HG03565 (cell line): ENCODE measurements around the gene CYYR1.
A peak's percentile ranks its signal among the peaks of the same experiment; 100 is the strongest.
"Not testable (repeated sequence)": the region's sequence is repeated elsewhere in the genome, so short reads cannot be mapped to it uniquely, and the experiment has no call there.

Experiments used
- ATAC-seq: cut with Tn5 transposase; IDR thresholded peaks from one replicate; pipeline ENCODE4 v1.9.1; 2021; ENCODE audit warnings: mild to moderate bottlenecking, moderate library complexity; ENCODE audit not compliant: unreplicated experiment

CYYR1 gene

DNA sequence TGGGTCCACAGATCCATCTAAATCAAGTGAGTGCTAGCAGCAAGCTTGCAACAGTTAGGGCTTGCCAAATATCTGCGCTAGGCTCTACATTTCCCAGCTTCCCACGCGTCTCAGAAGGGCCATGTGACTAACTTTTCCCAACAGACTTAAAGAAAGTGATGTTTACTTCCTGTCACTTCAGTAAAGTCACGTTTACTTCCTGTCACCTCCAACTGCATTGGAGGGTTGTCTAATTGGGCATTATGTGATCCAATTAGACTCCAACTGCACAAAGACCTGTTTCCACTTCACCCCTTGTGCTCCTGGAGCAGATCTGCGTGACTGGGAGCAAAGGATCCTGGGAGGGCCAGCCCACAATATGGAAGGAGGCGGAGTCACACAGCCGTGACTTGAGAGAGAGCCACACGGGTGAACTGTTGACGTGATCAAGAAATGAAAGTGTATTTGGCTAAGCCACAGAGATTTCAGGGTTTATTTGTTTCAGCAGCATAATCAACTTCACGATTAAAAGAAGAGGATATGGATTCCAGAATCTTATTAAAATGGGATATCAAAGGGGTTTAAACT lies 77.7 kb downstream of the CYYR1 start:
- ATAC-seq: no peak

DNA sequence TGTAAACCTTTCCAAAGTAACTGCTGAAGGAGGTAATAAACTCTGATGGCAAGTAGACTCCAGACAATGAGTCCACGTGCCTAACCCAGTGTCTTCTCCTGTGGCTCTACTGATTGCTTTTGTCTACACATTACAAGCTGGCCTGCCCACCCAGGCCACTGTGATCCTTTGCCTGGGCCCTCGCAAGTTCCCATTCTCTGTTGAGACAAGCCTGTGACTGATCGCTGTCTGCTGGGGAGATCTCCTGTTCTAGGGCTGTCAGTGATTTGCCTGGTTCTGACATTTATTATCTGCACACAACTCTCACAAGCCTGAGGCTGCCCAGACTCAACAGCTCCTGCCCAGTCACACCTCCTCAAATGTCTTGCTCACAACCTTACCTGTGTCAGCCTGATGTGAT lies 81.4 kb downstream of the CYYR1 start:
- no peak for ATAC-seq

DNA sequence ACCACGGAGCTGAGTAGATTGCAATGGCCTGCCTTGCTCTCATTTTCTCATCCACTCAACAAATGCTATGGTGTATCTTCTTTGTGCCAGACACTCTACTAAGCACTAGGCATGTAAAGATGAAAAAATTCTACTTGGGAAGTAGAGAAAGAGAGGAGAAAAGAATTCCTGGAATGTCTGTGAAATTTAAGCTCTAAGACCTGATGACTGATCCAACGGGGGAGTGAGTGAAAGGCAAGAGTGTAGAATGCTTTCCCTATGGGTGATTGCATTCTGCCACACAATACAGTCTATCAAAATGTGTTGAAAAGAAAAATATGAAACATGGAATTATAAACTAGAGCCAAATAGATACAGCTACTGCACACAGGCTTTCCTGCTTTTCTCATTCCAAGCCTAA lies 82.3 kb downstream of the CYYR1 start:
- no peak for ATAC-seq

DNA sequence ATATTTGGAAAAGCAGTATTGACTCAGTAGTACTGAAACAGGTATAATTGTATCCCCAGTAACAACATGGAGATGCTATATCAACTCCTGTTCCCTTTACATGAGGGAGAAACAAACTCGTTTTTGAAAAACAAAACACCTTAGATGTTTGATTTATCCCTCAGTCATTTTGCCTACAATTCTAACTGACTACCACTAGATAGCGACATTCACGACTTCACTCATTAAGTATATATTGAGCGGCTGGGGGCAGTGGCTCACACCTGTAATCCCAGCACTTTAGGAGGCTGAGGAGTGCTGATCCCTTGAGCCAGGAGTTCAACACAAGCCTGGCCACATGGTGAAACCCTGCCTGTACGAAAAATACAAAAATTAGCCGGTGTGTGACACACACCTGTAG lies 83.3 kb downstream of the CYYR1 start:
- ATAC-seq: no peak

DNA sequence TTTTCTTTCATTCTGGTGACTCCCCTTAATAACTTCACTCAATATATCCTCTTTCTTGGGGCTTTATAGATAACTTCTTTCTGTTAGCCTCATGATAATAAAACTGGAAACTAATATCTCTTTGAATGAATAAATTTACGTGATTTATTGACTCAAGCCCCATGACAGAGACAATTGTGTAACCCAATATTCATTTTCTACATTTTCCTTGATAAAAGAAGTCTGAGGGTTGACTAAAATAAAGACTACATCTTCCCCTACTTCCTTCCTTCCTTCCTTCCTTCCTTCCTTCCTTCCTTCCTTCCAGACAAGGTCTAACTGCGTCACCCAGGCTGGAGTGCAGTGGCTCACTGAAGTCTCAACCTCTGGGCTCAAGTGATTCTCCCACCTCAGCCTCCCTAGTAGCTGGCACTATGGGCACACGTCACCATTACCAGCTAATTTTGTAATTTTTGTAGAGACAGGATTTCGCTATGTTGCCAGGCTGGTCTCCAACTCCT lies 85.1 kb downstream of the CYYR1 start:
- ATAC-seq: no peak

DNA sequence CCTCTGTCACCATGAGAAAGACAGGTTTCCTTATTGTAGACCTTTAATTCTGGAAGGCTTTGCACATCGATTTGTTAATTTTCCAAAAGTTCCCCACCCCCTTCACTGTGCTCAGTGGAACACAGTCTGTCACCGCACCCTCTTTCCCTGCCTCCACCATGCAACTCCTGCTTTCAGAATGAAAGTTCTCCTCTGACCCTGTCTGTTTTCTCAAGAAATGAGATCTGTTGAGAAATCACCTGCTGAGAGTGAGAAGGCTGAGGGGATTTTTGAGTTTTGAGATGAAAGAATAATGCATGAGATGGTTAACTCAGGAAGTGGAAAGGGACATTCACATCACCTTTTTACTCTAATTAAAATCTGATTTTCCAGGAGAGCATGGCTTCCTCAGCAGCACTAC lies 99.6 kb downstream of the CYYR1 start:
- ATAC-seq: peak; percentile 51

DNA sequence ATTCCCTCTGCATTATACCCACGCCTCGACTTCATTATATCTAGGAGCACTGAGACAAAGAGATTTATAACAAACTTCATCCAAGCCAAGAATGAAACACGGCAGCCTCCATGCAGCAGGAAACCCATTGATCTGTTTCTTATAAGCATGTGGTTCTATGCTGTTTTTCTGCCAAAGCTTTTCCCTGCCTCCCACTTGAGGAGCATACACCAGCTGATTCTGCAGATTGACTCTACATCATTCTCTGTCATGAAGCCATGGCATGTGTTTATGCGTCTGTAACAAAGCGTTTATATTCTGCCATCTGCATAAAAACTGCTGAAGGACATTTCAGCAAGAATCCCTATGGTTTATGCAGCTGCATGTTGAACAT lies 102.0 kb downstream of the CYYR1 start:
- ATAC-seq: no peak

DNA sequence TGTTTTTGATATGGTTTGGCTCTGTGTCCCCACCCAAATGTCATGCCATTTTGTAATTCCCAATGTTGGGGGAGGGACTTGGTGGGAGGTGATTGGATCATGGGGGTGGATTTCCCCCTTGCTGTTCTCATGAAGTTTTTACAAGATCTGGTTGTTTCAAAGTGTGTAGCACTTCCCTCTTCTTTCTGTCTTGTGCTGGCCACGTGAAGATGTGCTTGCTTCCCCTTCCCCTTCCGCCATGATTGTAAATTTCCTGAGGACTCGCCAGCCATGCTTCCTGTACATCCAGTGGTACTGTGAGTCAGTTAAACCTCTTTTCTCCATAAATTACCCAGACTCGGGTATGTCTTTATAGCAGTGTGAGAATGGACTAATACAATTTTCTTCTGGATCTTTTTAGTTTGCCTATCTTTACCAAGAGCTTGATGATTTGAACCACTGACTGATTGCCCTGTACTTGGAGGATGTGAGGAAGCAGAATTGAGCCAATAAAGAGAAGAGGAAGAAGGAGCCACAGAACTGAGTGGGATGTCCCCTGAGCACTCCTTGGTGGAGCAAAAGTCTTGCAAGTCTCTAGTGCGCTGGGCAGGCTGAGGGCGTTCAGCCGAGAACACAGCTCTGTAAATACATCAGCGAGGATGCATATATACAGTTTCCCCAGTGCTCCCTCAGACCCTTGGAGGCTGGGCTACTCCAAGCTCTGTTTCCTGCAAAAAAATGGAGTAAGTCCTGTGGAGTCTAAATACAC lies 102.6 kb downstream of the CYYR1 start:
- no peak for ATAC-seq

DNA sequence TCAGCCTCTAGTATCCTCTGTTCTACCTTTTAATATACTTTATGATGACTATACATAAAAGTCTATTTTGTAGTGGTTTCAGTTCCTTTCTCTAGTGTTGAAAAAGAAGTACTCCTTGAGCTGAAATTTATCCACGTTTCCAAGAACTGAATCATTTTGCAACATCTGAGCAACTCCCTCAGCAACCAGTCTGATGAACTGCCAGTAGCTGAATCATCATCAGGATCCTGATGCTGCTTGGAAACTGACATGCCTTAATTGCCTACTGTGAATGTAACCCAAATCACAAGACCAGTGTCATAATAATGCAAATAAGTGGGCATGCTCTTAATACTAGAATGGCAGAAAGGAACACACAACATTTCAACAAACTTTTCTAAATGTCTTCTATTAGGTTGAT lies 103.3 kb downstream of the CYYR1 start:
- ATAC-seq: no peak

DNA sequence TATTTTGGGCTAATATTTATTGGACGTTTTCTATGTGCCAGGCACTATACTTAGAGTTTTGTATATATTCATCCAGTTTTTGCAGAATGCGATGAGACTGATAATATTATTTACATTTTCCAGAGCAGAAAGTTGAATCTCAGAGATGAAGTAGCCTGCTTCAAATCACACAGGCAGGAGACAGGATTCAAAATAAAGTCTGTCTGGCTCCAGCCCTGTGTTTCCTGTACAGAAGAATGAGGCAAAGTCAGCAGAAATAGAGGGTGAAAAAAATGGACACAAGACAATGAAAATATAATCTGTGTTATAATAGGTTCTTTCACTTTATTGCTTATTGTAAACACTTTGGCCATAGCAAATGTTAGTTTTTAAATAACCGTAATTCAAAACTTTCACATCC lies 107.2 kb downstream of the CYYR1 start:
- ATAC-seq: no peak

DNA sequence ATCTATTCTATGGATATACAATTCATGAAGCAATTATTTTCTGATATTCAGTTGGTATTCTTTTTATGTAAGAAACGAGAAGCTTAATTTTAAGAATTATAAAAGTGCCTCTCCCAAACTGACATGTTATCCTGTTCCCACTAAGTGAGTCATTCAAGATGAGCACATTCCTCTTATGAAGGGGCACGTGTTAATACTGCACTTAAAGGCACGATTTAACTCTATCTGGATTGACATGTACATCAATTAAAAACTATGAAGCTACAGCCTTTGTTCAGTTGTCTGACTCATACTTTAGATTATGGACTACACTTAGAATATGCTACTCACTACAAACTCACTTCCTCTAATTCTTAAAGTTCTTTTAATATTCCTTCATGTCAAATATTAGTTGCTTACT lies 111.6 kb downstream of the CYYR1 start:
- ATAC-seq: no peak

DNA sequence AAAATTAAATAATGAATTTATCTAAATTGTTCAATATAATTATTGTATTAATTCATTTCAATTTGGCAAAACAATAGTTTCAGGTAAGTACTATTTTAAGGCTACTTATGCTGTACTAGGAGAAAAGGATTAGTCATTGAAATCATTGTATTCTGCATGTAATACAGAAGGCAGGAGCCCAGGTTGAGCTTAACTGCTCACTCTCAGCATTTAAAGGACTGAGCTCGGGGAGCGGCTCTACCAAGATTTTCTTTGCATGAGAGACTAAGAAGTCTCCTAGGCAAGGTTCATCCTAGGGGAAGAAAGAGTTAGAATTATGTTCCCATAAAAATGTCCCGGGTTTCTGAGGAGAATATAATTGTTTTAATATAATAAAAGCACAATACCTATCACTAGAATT lies 112.5 kb downstream of the CYYR1 start:
- no peak for ATAC-seq

DNA sequence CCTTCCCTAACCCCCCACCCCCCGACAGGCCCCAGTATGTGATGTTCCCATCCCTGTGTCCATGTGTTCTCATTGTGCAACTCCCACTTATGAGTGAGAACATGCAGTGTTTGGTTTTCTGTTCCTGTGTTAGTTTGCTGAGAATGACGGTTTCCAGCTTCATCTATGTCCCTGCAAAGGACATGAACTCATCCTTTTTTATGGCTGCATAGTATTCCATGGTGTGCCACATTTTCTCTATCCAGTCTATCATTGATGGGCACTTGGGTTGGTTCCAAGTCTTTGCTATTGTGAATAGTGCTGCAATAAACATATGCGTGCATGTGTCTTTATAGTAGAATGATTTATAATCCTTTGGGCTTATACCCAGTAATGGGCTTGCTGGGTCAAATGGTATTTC lies 114.2 kb downstream of the CYYR1 start:
- ATAC-seq: not testable (repeated sequence)

DNA sequence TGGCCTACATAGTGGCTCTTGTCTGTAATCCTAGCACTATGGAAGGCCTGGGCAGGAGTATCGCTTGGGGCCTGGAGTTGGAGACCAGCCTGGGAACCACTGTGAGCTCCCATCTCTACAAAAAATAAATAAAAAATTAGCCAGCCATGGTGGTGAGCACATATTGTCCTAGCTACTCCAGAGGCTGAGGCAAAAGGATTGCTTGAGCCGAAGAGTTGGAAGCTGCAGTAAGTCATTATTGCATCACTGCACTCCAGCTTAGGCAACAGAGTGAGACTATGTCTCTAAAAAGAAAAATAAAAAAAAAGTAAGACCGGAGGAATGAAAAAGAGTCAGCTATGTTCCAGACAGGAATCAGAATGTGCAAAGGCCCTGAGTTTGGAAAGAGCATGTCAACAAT lies 115.3 kb downstream of the CYYR1 start:
- ATAC-seq: no peak

DNA sequence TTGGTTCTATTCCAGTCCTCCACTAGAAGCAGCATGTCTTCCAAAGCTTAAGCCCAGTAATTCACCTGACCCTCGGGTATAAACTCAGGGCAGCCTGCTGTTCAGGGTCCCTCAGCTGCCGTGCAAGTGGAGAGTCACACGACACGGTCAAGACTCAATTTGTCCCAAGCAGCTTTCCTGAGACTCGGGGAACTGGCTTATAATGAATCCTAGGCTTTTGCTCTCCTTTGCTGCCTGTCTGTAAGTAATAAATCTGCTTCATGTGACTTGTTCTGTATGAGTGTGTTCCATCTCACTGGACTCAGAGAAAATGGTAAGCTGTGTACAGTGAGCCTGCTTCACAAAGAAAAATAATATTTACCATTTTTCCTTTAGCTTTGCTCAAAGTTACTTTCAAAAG lies 119.8 kb downstream of the CYYR1 start:
- no peak for ATAC-seq

DNA sequence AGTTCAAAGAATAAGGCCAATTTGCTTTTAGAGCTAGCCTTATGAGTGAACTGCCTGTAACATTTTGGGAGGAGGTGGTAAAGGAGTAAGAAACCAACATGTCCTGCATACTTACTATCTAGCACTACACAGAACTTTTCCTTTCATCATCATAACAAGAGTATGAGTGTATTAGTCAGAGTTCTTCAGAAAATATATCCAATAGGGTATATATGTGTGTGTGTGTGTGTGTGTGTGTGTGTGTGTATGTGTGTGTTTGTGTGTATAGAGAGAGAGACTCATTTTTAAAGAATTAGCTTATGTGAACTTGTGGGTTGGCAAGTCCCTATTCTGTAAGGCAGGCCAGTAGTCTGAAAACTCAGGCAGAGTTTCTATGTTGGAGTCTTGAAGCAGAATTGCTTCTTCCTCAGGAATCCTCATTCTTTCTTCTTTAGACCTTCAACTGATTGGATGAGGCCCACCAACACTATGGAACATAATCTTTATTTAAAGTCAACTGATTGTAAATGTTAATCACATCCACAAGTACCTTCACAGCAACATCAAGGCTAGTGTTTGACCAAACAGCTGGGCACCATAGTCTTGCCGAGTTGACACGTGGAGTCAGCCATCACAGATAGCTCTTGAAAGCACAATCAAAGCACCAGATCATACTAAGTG lies 121.9 kb downstream of the CYYR1 start:
- ATAC-seq: no peak

DNA sequence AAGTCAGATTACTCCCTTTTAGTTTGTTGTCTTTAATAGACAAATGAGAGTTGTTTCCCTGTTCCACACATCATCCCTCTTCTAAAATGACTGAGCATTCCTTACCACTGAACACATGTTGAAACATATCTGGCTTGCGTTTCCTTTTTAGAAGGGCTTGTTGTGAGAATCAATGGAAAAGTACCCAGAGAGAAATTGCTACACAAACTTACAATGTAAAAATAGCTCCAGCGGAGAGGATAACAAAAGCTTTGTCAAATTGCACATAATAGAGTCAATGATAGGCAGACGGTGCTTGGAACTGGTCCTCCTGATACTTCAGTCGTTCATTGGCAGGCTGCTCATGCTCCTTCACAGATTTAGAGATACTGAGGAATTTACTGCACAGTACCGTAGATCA lies 123.9 kb downstream of the CYYR1 start:
- no peak for ATAC-seq

DNA sequence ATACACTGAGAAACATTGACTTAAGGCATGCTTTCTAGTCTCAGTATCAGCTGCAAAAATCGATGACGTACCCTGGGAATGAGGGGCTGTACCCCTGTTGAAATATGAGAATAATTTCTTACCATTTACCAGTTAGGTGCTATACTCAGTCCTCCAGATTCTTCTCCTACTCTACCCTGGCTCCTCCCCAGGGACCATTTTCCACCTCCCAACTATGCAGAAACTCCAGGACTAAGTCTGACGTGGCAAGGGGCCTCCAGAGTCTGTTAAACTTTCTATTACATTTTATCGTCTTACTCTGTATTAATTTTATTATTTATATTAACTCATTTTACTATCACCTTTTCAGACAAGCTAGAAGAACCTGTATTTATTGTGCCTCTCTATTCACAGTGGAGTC lies 124.3 kb downstream of the CYYR1 start:
- no peak for ATAC-seq

DNA sequence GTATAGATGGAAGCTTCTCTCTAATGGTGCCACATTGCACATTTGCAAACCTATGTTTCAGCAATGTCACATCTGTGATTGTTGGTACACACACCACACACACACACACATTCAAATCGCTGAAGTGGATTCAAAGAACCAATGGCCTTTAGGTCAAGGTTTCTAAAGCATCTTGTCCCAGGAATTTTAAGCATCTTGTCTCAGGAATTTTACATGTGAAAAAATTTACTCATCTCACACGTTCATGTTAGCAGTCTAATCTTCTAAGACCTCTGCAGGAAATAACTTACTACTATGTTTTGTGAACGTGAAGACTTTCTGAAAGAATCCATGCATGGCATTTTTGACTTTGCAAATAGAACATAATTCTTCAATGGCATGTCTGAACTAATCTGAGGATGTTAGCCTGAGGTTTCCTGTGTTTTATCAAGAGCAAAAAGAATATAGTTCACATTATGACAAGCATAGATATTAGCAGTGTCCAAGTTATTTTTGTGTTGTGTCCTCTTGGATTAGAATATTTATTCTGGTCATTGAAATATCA lies 125.1 kb downstream of the CYYR1 start:
- ATAC-seq: no peak

DNA sequence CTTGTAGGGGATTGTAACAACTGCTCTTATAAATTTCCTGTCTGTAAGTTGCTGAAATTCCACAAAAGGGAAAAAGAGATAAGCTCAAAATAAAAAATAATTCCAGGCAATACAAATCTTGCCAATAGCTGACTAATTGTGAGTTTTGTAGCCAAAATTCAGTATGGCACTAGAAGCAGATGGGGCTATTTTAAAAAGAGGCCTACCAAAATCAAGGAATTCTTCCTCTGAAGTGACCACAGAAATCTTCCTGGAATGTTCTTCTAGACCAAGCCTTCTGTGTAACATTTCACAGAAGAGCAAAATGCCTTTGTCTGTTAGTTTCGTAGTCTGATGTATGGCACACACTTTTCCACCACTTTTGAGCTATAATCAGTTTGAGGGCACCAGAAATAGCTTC lies 127.6 kb downstream of the CYYR1 start:
- ATAC-seq: no peak

DNA sequence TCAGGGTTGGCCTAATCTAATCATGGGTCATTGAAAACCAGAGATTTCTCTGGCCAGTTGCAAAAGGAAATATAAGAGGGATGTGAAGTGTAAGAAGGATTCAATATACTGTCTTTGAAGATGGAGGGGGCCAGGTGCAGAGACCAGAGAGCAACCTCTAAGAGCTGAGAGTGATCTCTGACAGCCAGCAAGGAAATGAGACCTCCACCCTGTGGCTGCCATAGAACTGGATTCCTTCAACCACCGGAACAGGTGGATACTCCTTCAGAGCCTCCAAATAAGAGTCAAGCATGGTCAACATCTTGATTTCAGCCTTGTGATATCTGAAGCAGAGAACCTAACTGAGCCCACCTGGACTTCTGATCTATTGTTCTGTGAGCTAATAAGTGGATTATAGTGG lies 128.4 kb downstream of the CYYR1 start:
- ATAC-seq: no peak

DNA sequence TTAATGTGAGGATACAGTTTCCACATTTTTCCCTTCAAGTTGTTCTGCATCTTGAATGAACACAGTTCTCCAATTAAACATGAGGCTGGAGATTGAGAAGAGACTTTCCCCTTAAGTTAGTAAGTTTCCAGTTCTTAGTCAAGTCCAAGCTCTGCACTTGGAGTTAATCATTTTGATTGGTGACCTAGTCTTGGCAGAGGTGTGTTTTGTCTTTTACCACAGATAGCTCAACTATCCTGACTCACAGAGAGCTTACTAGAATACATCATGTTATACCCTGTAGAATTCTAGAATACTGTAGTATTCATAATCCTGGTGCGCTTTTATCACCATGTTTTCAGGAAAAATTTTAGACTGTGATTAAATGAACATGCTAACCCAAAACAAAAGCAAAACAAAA lies 129.2 kb downstream of the CYYR1 start:
- ATAC-seq: no peak
